HG03460 (cell line): ENCODE results near the gene CSKMT.
A peak's percentile ranks its signal among the peaks of the same experiment; 100 is the strongest.
"Not testable (repeated sequence)": the region's sequence is repeated elsewhere in the genome, so short reads cannot be mapped to it uniquely, and the experiment has no call there.

ENCODE experiments used
- ATAC-seq: cut with Tn5 transposase; IDR thresholded peaks from one replicate; pipeline ENCODE4 v1.9.1; 2021; ENCODE audit not compliant: unreplicated experiment

The CSKMT gene, protein sequence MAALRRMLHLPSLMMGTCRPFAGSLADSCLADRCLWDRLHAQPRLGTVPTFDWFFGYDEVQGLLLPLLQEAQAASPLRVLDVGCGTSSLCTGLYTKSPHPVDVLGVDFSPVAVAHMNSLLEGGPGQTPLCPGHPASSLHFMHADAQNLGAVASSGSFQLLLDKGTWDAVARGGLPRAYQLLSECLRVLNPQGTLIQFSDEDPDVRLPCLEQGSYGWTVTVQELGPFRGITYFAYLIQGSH

GRCh38 chr11:62665075-62665598 lies at the start of gene CSKMT, which contains the start of gene C11orf98:
CSKMT (plus strand) TSS chr11:62665312; CDS start chr11:62665880, 568 bp downstream.
C11orf98 (minus strand) TSS chr11:62665210; CDS start chr11:62665169, 41 bp downstream.
- ATAC-seq, result peak; percentile 81

GRCh38 chr11:62615521-62615920 lies 49.6 kb upstream of the CSKMT start:
- no peak for ATAC-seq

GRCh38 chr11:62616957-62617356 lies 48.2 kb upstream of the CSKMT start:
- ATAC-seq, result not testable (repeated sequence)

- ATAC-seq, result no peak
Observed at GRCh38 chr11:62621027-62621566, 44.0 kb upstream of the CSKMT start.

DNA sequence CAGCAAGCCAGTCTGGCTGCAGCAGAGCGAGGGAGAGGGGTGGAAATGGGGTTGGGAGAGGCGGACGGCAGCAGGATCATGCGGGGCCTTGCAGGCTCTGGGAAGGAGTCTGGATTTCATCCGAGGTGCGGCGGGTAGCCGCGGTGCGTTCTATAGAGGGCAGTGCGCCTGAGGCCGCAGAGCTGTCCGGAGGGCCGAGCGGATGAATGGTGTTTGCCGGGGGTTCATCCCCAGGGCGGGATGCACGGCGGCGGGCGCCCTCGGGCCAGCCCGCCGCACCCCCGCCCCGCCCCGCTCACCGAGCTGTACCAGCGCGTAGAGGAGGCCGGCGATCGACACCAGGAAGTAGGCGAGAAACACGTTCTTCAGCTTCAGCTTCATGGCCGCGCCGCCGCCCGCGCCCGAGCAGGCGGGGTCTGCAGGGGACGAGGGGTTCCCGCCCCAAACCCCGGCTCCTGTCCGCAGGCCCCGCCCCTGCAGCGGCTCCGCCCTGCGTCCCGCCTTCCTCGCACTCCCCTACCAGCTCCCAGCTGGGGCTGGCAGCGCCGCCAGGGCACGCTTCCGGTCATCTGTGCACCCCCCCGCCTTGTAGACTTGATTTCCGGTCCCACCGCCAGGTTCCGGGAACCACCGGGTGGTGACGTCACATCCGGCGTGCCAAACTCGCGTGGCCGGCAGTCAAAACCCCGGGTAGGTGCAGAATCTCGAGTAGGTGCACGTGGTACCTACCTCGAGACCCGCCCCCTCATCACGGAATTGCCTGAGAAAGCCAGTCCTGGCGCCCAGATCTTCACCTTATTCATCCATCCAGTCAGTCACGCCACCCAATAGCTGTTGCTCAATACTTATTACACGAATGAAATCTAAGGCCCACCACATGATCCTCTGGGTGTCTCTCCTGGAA lies 43.3 kb upstream of the CSKMT start, which contains the start of gene B3GAT3:
Gene B3GAT3, minus strand, starts transcription at position 420 of the 904 bp plus-strand sequence. Its CDS starts 39 bp downstream, at position 381.
- ATAC-seq, result peak; percentile 90

GRCh38 chr11:62622476-62623089 lies 42.5 kb upstream of the CSKMT start:
- ATAC-seq, result no peak

DNA sequence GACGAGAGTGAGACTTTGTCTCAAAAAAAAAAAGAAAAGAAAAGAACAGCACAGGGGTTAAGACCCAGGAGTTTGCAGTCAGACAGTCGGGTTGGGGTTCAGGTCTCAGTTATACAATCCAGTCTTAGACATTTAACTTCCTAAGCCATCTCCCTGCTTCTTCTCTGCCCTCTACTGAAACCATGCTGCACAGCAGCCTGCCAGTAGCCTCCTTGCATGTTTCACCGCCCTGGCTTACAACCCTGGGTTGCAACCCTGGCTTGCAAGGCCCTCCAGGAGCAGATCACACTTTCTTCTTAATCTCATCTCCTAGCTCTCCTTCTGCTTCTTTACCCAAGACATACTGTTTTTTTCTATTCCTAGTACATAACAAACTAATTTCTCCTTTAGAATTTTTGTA lies 37.4 kb upstream of the CSKMT start:
- ATAC-seq, result no peak

DNA sequence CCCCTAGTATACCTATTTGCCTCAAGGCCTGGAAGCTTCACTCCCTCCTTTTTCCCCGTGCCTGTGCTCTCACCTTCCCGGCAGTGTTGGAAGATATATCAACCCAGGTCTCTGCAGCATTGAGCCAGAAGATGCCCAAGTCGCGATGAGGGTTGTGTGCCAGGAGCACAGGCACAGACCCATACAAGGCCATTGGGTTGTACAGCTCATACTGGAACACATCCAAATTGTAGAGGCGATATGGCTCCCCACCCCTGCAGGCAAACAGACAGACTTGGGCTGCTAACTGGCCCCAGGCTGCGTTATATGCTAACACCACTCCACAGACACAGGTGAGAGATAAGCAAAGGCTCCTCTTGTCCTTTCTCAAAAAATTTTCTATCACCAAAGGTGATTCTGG lies 32.6 kb upstream of the CSKMT start:
- no peak for ATAC-seq

GRCh38 chr11:62644220-62644619 lies 20.9 kb upstream of the CSKMT start:
- no peak for ATAC-seq

DNA sequence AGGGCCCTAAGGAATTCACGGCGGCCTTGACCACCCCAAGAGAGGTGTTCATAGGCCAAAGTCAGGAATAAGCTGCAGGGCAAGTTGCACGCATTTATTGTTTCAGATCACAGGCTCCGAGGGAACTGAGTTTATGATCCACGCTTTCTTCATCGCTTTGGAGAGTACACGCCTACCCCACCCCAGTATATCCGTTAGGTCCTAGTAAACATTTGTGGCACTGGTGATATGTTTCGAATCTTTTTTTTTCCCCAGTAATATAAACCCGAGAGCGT lies 19.5 kb upstream of the CSKMT start:
- no peak for ATAC-seq

DNA sequence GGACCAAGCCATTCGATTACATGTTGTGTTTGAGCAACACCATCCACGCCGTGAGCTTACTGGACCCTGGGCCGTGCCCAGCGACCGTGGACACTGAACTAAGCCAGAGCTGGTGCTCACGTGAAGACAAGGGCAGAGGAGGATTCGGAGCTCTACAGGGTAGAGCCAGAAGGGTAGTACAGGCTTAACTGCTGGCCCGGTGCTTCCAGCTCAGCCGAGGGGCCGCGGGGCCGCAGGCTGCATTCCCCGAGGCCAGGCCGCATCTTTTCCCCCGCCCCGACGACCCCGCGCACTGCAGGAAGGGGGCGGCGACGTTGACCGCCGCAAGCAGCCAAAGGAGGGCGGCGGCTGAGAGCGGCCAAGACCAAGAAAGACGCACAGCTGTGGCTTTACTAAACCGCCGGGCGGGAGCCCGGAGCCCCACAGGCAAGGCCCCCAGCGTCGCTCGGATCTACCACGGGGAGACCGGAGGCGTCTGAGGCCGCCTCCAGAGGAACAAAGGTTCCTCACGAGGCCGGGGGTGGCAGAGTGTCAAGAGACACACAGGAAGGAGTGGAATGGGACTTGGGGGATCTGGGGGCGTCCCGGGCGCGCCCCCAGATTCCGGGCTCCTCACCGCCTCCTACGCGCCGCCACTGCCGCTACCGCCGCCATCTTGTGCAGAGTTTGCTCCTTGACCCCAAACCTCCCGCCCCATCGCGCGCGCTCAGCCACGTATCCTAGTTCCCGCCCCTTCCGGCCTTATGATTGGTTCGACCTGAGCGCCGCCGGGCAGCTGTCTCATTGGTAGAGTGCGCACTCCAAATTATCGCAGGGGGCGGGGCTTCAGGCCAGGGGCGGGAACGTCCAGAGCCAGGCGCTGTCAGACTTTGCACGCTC lies 18.9 kb upstream of the CSKMT start, which contains the start of gene GANAB:
Gene GANAB, minus strand, starts transcription at position 668 of the 879 bp plus-strand sequence. Its CDS starts 14 bp downstream, at position 654.
- peak; percentile 95 for ATAC-seq

GRCh38 chr11:62646825-62647608 lies 18.1 kb upstream of the CSKMT start:
- ATAC-seq, result no peak

- ATAC-seq, result no peak
Observed at GRCh38 chr11:62647609-62648005, 17.5 kb upstream of the CSKMT start.

DNA sequence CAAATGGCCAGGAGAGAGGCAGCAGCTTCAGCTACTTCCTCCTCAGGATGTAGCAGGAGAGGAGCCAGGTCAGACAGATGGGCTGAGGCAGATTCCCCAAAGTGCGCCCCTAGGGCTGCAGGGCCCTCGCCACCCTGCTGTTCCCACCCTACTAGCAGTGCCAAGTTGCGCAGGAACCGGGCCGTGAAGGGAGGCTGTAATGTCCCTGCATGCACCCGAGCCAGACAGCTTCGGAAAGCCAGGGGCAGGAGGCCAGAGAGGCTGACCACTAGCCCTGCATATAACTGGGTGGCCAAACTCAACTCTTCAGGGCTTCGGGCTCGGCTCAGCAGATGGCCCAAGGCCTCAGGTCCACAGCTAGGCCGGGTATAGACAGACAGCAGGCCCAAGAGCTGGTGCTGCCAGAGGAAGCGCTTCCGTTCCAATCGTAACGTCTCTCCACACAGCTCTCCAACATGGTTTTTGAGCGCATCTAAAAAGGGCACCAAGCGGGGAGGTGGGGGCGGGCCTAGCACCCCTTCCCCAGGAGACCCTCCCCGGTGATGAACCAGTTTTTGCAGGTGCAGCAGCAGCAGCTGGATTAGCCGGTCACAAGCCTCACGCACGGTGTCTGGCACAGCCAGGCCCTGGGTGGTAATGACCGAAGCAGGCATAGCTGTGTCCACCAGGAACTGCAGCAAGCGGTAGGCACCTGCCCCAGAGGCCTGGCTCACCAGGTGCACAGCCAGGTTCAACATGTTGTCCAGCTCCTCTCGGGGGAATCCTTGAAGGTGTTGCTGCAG lies 16.7 kb upstream of the CSKMT start:
- no peak for ATAC-seq

DNA sequence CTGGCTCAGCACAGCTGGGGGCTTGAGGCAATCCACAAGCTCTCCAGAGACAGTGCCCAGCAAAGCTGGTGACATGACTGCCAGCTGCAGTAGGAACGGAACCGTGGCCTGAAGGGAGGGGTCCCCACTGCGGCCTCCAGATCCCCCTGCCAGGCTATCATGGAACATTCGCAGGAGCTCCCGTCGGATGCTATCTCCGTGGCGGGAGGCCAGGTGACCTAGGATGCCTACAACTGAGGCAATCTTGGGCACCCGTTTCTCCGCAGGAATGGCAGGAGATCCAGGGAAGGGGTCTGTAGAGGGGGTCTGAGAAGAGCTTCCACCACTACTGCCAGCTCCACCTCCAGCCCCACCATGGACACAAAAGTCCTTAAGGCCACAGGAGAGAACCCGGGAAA lies 16.1 kb upstream of the CSKMT start:
- no peak for ATAC-seq

DNA sequence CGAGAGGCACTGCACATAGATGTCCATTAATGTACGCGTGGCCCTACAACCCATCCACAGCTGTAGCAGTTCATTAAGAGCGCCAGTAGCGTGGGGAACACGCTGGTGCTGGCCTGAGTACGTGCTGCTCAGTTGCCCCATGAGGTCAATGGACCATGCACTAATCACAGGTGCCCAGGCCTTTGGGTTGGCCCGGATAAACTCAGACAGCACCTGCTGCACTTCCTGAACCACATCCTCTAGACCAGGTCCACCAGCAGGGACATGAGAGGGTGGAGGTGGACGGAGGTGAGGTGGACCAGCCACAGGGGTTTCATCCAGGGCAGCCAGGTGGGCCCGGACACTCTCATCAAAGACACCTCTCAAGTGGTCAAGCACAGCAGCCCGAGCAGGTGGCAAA lies 15.6 kb upstream of the CSKMT start:
- no peak for ATAC-seq

- ATAC-seq, result not testable (repeated sequence)
Observed at GRCh38 chr11:62650283-62650682, 14.8 kb upstream of the CSKMT start.

DNA sequence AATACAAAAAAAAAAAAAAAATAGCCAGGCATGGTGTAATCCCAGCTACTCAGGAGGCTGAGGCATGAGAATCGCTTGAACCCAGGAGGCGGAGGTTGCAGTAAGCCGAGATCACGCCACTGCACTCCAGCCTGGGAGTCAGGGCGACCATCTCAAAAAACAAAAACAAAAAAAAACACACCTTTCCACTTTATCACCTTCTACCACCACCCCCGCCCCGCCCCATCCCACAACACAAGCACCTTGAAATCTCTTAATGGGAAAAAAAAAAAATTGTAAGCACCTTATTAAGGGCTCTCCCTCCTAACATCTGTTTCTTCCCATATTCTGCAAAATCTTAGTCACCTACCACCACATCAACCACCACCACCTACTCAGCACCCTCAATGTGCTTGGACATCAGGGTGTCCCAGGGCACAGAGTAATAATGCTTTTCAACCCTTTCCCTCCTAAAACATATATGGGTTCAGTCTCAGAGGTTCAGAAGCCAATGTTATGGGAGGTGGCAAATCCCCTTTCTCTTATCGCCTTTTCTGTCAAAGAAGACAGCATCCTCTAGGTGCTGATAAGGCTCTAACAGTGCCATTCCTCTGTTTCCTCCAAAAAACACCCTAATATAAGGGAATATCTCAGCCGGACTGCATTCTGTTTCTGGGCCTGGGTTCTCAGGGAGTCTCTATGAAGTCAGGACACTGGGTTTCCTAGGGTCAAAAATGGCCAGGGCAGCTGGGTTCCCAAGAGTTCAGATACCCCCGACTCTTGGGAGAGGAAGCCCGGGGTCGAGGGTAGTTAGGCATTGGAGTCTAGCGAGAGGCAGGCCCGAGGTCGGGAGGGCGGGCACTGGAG lies 12.7 kb upstream of the CSKMT start:
- no peak for ATAC-seq
